ENCODE results near the gene DCAF8. TPM values are rescaled to one million over a fixed set of nuclear protein-coding genes. Genes with fewer than 3 reads are reported as not detected.
"Not testable (repeated sequence)": the region's sequence is repeated elsewhere in the genome, so short reads cannot be mapped to it uniquely, and the experiment has no call there.

Gene DCAF8
- 82.1 and 87.3 TPM in 2 replicates for total RNA-seq

DNA sequence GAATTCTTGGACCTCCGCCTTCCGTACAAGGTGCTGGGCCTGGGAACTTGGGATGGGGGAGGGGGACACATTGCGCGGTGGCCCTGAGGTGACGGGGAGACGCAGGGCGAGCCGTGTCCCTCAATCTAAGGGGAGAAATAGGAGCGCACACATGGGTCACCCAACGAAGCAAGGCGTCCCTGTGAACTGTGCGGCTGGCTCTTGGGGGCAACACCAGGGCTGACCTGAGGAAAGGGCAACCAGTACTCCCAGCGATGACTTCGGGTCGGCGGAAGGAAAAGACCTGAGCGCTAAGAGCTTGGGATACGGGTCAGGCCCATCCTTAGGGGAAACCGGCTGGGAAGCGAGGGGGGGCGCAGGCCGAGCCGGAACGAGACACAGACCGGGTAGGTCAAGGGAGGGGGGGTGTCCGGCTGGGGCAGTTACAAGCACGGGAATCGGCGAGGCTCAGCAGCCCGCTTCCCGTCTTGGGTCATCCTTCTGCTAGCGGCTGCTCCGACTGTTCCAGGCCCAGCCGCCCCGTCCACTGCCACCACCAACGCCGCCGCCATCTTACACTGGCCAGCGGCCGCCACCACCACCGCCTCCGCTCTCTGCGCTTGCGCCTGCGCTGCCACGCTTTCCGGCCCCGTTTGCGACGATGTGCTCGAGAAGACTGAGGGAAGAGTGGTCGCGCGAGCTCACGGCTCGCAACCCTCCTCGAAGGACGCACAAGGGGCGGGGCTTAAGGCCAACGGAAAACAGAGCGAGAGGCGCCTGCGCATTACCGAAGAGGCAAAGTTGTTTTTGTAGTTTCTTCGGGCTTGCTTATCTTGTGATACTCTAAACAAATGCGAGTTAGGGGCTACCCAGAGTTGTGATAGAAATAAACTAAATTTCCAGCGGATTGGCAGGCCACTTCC is at the start of gene DCAF8:
TSS of gene DCAF8 (minus strand) at position 657 of the 902 bp plus-strand sequence. CDS start 18,541 bp downstream, outside the sequence.
- peak; percentile 99 for DNase-seq

DNA sequence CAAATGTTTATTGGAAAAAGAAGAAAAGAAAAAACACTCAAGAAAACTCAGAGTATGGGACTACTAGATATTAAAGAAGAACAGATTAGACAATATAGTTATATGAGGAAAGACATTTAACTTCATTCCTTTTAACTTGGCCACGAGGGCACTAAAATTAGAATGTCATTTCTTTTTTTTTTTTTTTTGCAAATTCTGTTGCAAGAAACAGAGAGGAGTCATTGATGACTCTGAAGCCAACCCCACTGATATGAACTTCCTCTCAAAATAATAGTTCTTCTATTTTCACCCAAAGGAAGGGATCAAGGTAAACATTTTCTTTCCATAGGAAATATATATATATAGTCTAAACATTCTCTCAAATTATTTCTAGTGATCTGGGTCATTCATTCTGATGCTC is 47.2 kb upstream of the DCAF8 start:
- no peak for DNase-seq

DNA sequence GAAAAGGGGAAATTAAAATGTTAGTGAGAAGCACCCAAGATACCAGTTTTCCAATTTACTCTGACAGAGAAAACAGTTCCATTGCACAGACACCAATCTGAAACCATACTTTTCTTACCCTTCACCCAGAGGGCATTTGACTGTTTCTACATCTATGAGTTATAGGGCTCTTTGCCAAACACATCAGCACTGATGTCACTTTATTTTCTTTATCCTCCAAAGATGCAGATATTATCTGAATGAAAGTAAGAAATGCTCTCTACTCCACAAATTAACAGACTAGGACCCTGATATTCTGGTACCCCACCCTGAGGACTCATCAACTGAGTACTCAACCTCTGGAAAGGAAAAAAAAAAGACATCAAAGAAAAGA is 46.8 kb upstream of the DCAF8 start:
- DNase-seq = no peak

DNA sequence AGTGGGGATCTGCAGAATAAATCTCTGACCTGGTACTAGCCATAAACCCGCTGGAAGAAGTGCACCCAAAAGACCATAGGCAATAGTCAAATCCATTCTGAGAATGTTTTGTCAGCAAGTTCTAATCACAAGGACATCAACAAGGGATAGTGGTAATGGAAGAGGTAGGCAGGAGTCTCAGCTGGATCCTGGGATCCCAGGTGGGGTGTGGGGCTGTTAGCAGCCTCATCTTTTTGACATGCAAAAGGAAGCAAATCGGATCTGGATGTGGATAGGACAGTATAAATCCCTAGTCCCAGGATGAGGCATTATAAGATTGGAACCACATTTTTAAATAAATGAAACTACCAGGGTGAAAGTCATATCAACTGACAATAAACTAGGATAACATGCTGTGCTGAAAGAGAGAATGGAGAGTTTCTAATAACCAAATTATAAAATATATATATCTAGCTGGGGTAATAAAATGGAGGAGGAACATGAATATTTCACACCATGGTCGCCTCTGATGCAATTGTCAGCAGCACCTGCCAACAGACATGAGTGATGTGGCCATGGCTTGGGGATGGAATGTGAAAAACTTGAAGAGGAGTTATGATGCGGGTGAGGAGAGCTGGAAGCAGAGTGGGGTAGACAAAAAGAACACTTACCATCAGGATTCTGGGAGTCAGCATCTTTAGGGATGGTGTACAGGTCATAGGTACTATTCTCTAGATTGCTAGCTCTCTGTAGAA is 46.3 kb upstream of the DCAF8 start:
- no peak for DNase-seq

- no peak for DNase-seq
Measured at GRCh38 chr1:160307118-160307791, 44.9 kb upstream of the DCAF8 start.

GRCh38 chr1:160300173-160300572 is 37.8 kb upstream of the DCAF8 start:
- DNase-seq = no peak

GRCh38 chr1:160296036-160296435 is 33.7 kb upstream of the DCAF8 start:
- DNase-seq = no peak

- DNase-seq = no peak
Measured at GRCh38 chr1:160293020-160293968, 30.9 kb upstream of the DCAF8 start.

DNA sequence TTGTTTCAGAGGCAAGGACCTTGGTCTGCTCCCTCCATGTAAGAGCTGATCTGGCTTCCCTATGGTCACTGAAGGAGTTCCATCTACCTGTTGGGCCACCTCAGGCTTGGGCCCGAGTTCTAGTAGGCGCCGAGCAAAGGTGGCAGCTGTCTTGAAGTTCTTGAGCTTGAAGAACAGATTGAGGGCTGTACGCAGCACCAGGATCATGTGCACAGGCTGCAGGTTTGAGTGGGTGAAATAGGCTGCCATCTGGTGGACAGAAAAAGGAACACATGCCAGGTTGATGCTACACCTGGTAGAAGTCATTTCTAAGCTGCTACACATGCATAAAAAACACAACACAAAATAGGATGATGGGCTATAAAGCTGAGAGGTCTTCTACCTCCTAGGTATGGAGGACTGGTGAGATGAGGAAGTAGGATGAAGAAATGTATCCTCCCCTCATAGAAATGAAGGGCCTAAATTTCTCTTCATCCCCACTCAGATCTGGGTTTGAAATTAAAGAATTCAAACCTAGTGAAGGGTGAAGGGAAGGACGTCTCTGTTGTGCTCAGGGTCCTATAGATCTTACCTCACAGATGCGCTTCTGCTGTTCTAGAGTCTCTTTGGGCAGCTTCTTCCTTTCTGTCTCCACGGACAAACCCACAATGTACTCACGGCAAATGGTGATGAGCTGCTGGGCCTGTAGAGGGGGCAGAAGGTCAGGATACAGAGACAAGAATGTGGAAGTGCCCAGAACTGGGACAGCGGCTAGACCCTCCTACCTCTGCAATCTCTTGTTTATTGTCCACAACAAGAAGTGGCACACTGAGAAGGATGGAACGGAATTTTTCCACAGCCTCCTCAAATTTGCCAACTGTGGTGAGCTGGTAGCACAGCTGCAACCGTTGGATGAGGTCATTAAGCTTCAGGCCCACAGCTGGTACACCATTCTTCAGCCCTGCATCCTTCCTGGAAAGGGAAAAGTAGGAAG is 29.2 kb upstream of the DCAF8 start:
- DNase-seq = peak; percentile 87

GRCh38 chr1:160287769-160288168 is 25.4 kb upstream of the DCAF8 start:
- DNase-seq = not testable (repeated sequence)

GRCh38 chr1:160285506-160285905 is 23.2 kb upstream of the DCAF8 start:
- no peak for DNase-seq

GRCh38 chr1:160284782-160285344 is 22.5 kb upstream of the DCAF8 start, which contains the start of gene PEX19:
PEX19 (minus strand) TSS chr1:160285133; CDS start chr1:160285124, 9 bp downstream.
- peak; percentile 98 for DNase-seq

- peak; percentile 62 for DNase-seq
Measured at GRCh38 chr1:160284220-160284781, 22.0 kb upstream of the DCAF8 start.

- no peak for DNase-seq
Measured at GRCh38 chr1:160282807-160283206, 20.5 kb upstream of the DCAF8 start.

GRCh38 chr1:160277987-160278386 is 15.6 kb upstream of the DCAF8 start:
- no peak for DNase-seq

DNA sequence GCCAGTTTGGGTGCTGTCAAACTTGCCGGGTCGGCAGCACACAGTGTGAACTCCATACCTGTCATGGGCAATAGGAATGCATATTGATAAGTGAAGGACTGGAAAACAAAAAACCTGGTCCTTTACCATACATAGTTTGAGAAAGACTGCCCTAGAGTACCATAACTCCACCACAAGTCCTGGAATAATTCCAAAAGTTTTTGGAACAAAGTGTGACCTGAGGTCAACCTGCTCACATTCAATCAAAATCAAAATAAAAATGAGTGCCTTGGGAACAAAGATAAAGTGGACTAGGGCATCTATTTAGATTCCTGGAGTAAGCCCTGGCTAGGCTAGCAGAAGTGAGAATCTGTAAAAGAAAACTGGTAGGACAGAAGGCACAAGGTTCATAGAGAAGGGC is 15.0 kb upstream of the DCAF8 start:
- no peak for DNase-seq

DNA sequence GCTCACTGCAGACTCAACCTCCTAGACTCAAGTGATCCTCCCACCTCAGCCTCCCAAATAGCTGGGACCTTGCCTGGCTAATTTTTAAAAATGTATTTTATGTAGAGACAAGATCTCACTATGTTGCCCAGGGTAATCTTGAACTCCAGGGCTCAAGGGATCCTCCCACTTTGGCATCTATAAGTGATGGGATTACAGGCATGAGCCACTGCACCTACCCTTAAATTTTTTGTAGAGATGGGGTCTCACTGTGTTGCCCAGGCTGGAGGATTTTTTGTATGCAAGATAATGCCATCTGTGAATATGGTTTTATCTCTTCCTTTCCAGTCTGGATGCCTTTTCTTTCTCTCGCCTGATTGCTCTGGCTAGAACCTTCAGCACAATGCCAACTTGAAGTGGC is 8.7 kb upstream of the DCAF8 start:
- DNase-seq = no peak

DNA sequence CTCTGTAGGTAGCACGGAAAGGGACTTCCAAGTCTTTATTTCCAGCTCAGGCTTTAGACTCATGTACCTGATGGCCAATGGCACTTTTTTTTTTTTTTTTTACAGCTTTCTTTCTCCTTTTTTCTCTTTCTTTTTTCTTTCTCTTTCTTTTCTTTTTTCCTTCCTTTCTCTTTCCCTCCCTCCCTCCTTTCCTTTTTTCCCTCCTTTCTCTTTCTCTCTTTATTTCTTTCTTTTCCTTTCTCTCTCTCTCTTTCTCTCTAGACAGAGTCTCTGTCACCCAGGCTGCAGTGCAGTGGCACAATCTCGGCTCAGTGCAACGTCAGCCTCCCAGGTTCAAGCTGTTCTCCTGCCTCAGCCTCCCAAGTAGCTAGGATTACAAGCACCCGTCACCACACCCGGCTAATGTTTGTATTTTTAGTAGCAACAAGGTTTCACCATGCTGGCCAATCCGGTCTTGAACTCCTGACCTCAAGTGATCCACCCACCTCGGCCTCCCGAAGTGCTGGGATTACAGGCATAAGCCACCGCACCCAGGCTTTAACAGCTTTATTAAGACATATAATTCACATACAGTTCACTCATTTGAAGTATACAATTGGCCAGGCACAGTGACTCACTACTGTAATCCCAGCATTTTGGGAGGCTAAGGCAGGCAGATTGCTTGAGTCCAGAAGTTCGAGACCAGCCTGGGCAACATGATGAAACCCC is 5.1 kb upstream of the DCAF8 start:
- no peak for DNase-seq

- DNase-seq = no peak
Measured at GRCh38 chr1:160264795-160265307, 2.5 kb upstream of the DCAF8 start.

All from dermis blood vessel endothelial cell (primary cell).